ENCODE results near the gene LEKR1. TPM values are rescaled to one million over a fixed set of nuclear protein-coding genes. Genes with fewer than 3 reads are reported as not detected.

Gene LEKR1
- total and polyA plus RNA-seq, 2 of the 13 experiments (the other 11 are each of a cell fraction or from before 2014, with no cell fraction given) = 0.49 to 1.5 TPM

DNA sequence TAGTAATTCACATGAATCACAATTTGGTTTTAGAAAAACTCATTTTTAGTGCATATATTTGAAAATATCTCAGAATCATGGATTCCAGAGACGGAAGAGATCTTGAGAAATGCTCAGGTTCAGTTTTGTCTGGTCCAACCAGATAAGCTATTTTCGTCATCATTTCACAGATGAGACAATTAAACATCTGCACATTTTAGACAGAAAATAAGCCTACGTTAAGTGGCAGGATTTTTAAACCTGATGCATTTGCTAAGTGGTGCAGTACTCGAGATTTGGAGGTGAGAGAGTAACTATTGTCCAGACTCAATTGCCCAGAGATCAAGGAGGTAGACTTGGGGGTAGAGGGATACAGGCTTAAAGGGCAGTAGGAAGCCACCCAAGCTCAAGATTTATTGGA lies 243.3 kb downstream of the LEKR1 start (continued):
- TF ChIP-seq KDM6A (CRISPR knock-in tag; IDR thresholded peaks at IDR 0.05; ENCODE audit: low read depth) (no peak), PCBP2 (optimal IDR thresholded peaks at IDR 0.05; ENCODE audit: low read depth, low read length, poor library complexity, severe bottlenecking) (no peak), ZNF251 (CRISPR knock-in tag; IDR thresholded peaks at IDR 0.05) (no peak), JUND (CRISPR knock-in tag; IDR thresholded peaks at IDR 0.05) (no peak), FOXA3 (CRISPR knock-in tag; IDR thresholded peaks at IDR 0.05) (no peak), MXI1 (IDR thresholded peaks at IDR 0.05; ENCODE audit: borderline replicate concordance, low read depth, low read length) (no peak), ZKSCAN8 (CRISPR knock-in tag; IDR thresholded peaks at IDR 0.05; ENCODE audit: borderline replicate concordance) (no peak), KDM5B (CRISPR knock-in tag; IDR thresholded peaks at IDR 0.05; ENCODE audit: borderline replicate concordance) (no peak)
- TF ChIP-seq, protein P1, sequence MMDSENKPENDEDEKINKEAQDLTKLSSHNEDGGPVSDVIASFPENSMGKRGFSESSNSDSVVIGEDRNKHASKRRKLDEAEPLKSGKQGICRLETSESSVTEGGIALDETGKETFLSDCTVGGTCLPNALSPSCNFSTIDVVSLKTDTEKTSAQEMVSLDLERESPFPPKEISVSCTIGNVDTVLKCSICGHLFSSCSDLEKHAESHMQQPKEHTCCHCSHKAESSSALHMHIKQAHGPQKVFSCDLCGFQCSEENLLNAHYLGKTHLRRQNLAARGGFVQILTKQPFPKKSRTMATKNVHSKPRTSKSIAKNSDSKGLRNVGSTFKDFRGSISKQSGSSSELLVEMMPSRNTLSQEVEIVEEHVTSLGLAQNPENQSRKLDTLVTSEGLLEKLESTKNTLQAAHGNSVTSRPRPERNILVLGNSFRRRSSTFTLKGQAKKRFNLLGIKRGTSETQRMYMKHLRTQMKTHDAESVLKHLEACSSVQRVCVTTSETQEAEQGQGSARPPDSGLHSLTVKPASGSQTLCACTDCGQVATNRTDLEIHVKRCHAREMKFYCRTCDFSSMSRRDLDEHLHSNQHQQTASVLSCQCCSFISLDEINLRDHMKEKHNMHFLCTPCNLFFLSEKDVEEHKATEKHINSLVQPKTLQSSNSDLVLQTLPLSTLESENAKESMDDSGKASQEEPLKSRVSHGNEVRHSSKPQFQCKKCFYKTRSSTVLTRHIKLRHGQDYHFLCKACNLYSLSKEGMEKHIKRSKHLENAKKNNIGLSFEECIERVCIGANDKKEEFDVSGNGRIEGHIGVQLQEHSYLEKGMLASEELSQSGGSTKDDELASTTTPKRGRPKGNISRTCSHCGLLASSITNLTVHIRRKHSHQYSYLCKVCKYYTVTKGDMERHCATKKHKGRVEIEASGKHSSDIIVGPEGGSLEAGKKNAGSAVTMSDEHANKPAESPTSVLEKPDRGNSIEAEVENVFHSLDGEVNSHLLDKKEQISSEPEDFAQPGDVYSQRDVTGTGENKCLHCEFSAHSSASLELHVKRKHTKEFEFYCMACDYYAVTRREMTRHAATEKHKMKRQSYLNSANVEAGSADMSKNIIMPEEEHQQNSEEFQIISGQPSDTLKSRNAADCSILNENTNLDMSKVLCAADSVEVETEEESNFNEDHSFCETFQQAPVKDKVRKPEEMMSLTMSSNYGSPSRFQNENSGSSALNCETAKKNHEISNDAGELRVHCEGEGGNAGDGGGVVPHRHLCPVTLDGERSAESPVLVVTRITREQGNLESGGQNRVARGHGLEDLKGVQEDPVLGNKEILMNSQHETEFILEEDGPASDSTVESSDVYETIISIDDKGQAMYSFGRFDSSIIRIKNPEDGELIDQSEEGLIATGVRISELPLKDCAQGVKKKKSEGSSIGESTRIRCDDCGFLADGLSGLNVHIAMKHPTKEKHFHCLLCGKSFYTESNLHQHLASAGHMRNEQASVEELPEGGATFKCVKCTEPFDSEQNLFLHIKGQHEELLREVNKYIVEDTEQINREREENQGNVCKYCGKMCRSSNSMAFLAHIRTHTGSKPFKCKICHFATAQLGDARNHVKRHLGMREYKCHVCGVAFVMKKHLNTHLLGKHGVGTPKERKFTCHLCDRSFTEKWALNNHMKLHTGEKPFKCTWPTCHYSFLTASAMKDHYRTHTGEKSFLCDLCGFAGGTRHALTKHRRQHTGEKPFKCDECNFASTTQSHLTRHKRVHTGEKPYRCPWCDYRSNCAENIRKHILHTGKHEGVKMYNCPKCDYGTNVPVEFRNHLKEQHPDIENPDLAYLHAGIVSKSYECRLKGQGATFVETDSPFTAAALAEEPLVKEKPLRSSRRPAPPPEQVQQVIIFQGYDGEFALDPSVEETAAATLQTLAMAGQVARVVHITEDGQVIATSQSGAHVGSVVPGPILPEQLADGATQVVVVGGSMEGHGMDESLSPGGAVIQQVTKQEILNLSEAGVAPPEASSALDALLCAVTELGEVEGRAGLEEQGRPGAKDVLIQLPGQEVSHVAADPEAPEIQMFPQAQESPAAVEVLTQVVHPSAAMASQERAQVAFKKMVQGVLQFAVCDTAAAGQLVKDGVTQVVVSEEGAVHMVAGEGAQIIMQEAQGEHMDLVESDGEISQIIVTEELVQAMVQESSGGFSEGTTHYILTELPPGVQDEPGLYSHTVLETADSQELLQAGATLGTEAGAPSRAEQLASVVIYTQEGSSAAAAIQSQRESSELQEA (CRISPR knock-in tag; IDR thresholded peaks at IDR 0.05; ENCODE audit: not compliant biosample characterization) = no peak
